BJ (cell line): ENCODE results near the gene ZNF518B. TPM values are rescaled to one million over a fixed set of nuclear protein-coding genes. Genes with fewer than 3 reads are reported as not detected.

Experiments
- CTCF ChIA-PET: fragments of 350-600 bp; formaldehyde crosslinking; extraction: SDS; loops from one replicate; lab custom pipeline; 2021; ENCODE audit warnings: antibody characterized with exemption, inconsistent platforms; lab: Yijun Ruan, JAX
- POLR2A ChIA-PET: fragments of 300-600 bp; sonication (Branson Sonifier 250); formaldehyde crosslinking; extraction: SDS; loops from one replicate; lab custom pipeline; 2021; ENCODE audit warnings: antibody characterized with exemption; lab: Charles Lee
- DNase-seq: peaks from one replicate; pipeline ENCODE4 v3.0.0-alpha.2; 2011; ENCODE audit warnings: low read depth
- H3K27me3 ChIP-seq: 2 replicates; pipeline ENCODE4 v1.6.0; 2011; ENCODE audit warnings: low read length; ENCODE audit not compliant: control insufficient read depth, insufficient read depth
- H3K36me3 ChIP-seq: 2 replicates; pipeline ENCODE4 v1.5.1; 2011; ENCODE audit warnings: low read length; ENCODE audit not compliant: control insufficient read depth, insufficient read depth
- H3K4me3 ChIP-seq: 2 replicates; pipeline ENCODE4 v1.5.1; 2011; ENCODE audit warnings: low read depth, mild to moderate bottlenecking, control low read depth, low read length
- CTCF ChIP-seq: IDR thresholded peaks from 2 replicates; pipeline ENCODE4 v1.5.1; 2011; ENCODE audit warnings: low read depth, mild to moderate bottlenecking, control low read depth, inconsistent platforms, low read length, moderate library complexity; ENCODE audit not compliant: insufficient read depth
- polyA plus RNA-seq: library from polyadenylated mRNA; depleted of rRNA; stranded (reverse); fragments of >200 nt; gene quantifications from 2 replicates; pipeline ENCODE4 v1.2.3, GENCODE V29; 2011

Gene ZNF518B
- polyA plus RNA-seq, 1 experiment = 8.7 TPM

- ChIA-PET CTCF (no interaction called here), POLR2A (no interaction called here)
- Histone ChIP-seq H3K27me3 (peaks cover 2% of the 10 kb centered on the region), H3K4me3 (no peak overlapping the region), H3K36me3 (no peaks in the 10 kb centered on the region)
- TF ChIP-seq CTCF = no peak
- no peak for DNase-seq
Observed at GRCh38 chr4:10496200-10496599, 39.0 kb upstream of the ZNF518B start.

- Histone ChIP-seq H3K4me3 (no peak overlapping the region), H3K27me3 (peaks cover 2% of the 10 kb centered on the region), H3K36me3 (no peaks in the 10 kb centered on the region)
- ChIA-PET CTCF (no interaction called here), POLR2A (no interaction called here)
- no peak for TF ChIP-seq CTCF
- DNase-seq = no peak
Observed at GRCh38 chr4:10495651-10496050, 38.4 kb upstream of the ZNF518B start.

- Histone ChIP-seq H3K36me3 (no peaks in the 10 kb centered on the region), H3K4me3 (no peak overlapping the region), H3K27me3 (peaks cover 2% of the 10 kb centered on the region)
- DNase-seq = no peak
- ChIA-PET CTCF (interaction anchor here (1.2 to 2.1 kb wide), 3 partner anchors 31 to 331 kb away, joined by 3 to 5 read pairs (median 3); no protein-coding TSS in a partner anchor), POLR2A (no interaction called here)
- TF ChIP-seq CTCF = no peak
Observed at GRCh38 chr4:10492464-10492863, 35.2 kb upstream of the ZNF518B start.

- POLR2A ChIA-PET = no interaction called here
- DNase-seq = no peak
- no peak for TF ChIP-seq CTCF
- CTCF ChIA-PET = interaction anchor here (1.1 to 2.1 kb wide), 2 partner anchors 30 to 69 kb away, joined by 3 to 5 read pairs; no protein-coding TSS in a partner anchor
- no peak overlapping the region for H3K4me3 ChIP-seq
- H3K27me3 ChIP-seq = peaks cover 2% of the 10 kb centered on the region
- H3K36me3 ChIP-seq = no peaks in the 10 kb centered on the region
Observed at GRCh38 chr4:10491401-10491800, 34.2 kb upstream of the ZNF518B start.

GRCh38 chr4:10490996-10491395, 33.8 kb upstream of the ZNF518B start:
- CTCF ChIA-PET = interaction anchor here (1.1 to 2.1 kb wide), 2 partner anchors 30 to 68 kb away, joined by 3 to 5 read pairs; no protein-coding TSS in a partner anchor

More at GRCh38 chr4:10490996-10491395, 33.8 kb upstream of the ZNF518B start:
- H3K27me3 ChIP-seq = peaks cover 2% of the 10 kb centered on the region
- DNase-seq = no peak
- H3K4me3 ChIP-seq = no peak overlapping the region
- TF ChIP-seq CTCF = no peak
- POLR2A ChIA-PET = no interaction called here
- H3K36me3 ChIP-seq = no peaks in the 10 kb centered on the region
